Transverse colon (tissue), 4 donors: Measurements from ENCODE around the gene NR2F6. TPM values are rescaled to one million over a fixed set of nuclear protein-coding genes. Genes with fewer than 3 reads are reported as not detected.
A peak's percentile ranks its signal among the peaks of the same experiment; 100 is the strongest.

Source experiments
- DNase-seq: peaks from one replicate; pipeline ENCODE4 v3.0.0-alpha.2; 2019
- H3K27ac ChIP-seq, 4 donors: fragments of 200-600 bp; sonication (generic); 2 replicates each; pipeline ENCODE4 v1.5.1; 2016 to 2018; ENCODE audit warnings: inconsistent platforms in 4 of 4
- H3K27me3 ChIP-seq: fragments of 200-600 bp; sonication (generic); 2 replicates; pipeline ENCODE4 v1.5.1; 2017; ENCODE audit warnings: inconsistent platforms
- H3K36me3 ChIP-seq, 4 donors: fragments of 200-600 bp; sonication (generic); 2 replicates each; pipeline ENCODE4 v1.5.1; 2017 to 2019; ENCODE audit warnings: inconsistent platforms in 4 of 4
- H3K4me1 ChIP-seq, 4 donors: fragments of 200-600 bp; sonication (generic); 2 replicates each; pipeline ENCODE4 v1.5.1; 2017 to 2020; ENCODE audit warnings: inconsistent platforms in 4 of 4
- H3K4me3 ChIP-seq, 4 donors: fragments of 200-600 bp; sonication (generic); 1 replicate in 1 of 4; 2 replicates in 3 of 4; pipeline versions ENCODE4 v1.5.1 to v1.6.1; 2017 to 2019; ENCODE audit warnings: inconsistent platforms in 4 of 4
- H3K9me3 ChIP-seq, 2 donors: fragments of 200-600 bp; sonication (generic); 2 replicates each; pipeline ENCODE4 v1.5.1; 2017 to 2019; ENCODE audit warnings: inconsistent platforms in 2 of 2
- EP300 ChIP-seq: sonication (generic); formaldehyde crosslinking; IDR thresholded peaks from one replicate; pipeline ENCODE4 v1.6.1; 2017; ENCODE audit warnings: antibody characterized with exemption, low read depth
- POLR2A ChIP-seq: fragments of 450-650 bp; IDR thresholded peaks from one replicate; pipeline ENCODE4 v1.6.1; 2016; ENCODE audit warnings: antibody characterized with exemption, mild to moderate bottlenecking, moderate library complexity
- POLR2AphosphoS5 ChIP-seq, 3 donors: sonication (generic); formaldehyde crosslinking; IDR thresholded peaks; one replicate each; pipeline ENCODE4 v1.6.1; 2016; ENCODE audit warnings: antibody characterized with exemption in 3 of 3
- WGBS, 2 donors: methylation state at CpG; one replicate each; pipeline ENCODE4 v1.1.5; 2018; ENCODE audit warnings: low coverage in 1 of 2; 5-methylcytosine and 5-hydroxymethylcytosine counted together
- in situ Hi-C, 4 donors: fragments of 200-750 bp; cut with MboI; loops; one replicate each; pipeline versions ENCODE4 v1.15.0 to v1.15.1; 2017; ENCODE audit warnings: low sequenced_read_pairs in 3 of 4, low pct_ligation_motif_present in 1 of 4, low pct_unique_long_range_greater_than_20kb in 1 of 4
- intact Hi-C: fragments of 100-400 bp; cut with DNase I; formaldehyde crosslinking; loops from one replicate; pipeline ENCODE4 v1.15.1; 2023; ENCODE audit warnings: low total_unique reads
- total RNA-seq, 4 donors: library from RNA; depleted of rRNA; stranded (reverse); fragments of >200 nt; gene quantifications; one replicate each; pipeline ENCODE4 v1.1.0, GENCODE V29; 2016
- TF ChIP-seq, protein P1 (sequence below), 5 experiments: fragments of 200-600 bp in 3 of 5; fragments of 450-650 bp in 2 of 5; sonication (generic) in 3 of 5; IDR thresholded peaks; 1 replicate in 2 of 5; 2 replicates in 3 of 5; pipeline ENCODE4 v1.5.1; 2016 to 2017; ENCODE audit warnings: antibody characterized with exemption in 5 of 5, inconsistent platforms in 3 of 5, mild to moderate bottlenecking in 2 of 5, moderate library complexity in 1 of 5

Gene NR2F6
- total RNA-seq, 4 donors from 2014 or later = 156 to 362 (median 206) TPM

DNA sequence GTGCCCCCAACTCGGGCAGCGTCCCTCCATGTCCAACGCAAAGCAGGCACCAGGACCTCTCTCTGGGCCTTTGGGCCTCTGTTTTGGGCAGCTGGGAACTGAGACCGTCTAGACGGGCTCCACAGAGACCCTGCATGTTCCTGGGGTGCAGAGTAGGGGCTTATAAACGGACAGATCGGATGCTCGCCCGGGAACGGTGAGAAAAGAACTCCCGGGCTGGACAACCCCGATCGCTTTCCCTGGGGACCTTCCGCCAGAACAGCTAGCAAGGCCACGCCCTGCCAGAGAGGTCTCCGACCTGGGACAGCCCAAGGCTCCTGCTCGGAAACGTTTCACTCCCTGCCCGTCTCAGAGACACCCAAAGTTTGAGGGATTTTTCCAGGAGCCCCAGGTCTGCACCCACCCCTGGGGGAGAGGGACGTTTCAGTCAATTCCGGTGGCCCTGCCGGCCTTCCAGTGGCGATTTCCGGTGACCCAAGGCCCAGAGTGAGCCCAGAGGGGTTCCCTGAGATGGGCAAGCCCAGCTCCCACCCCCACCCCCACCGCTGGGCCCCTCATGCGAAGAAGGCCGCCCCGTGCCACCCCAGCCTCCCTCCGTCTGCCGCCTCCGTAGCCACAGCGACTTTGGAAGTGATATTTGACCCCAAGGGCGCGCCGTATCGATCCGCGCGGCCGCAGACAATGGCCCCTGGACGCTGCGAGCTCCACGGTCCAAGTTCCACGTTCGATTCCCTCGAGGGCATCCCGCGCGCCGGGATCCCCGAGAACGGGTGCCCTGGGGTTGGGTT is 1.7 kb downstream of the NR2F6 start:
- TF ChIP-seq, protein P1, sequence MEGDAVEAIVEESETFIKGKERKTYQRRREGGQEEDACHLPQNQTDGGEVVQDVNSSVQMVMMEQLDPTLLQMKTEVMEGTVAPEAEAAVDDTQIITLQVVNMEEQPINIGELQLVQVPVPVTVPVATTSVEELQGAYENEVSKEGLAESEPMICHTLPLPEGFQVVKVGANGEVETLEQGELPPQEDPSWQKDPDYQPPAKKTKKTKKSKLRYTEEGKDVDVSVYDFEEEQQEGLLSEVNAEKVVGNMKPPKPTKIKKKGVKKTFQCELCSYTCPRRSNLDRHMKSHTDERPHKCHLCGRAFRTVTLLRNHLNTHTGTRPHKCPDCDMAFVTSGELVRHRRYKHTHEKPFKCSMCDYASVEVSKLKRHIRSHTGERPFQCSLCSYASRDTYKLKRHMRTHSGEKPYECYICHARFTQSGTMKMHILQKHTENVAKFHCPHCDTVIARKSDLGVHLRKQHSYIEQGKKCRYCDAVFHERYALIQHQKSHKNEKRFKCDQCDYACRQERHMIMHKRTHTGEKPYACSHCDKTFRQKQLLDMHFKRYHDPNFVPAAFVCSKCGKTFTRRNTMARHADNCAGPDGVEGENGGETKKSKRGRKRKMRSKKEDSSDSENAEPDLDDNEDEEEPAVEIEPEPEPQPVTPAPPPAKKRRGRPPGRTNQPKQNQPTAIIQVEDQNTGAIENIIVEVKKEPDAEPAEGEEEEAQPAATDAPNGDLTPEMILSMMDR (IDR thresholded peaks at IDR 0.05) = no peak
- no peak for TF ChIP-seq POLR2AphosphoS5 (IDR thresholded peaks at IDR 0.05)
- TF ChIP-seq POLR2A = peak; percentile 31
- in situ Hi-C loops = no loop called here
- 20% methylated on average over 50 of the region's 52 CpGs; no CpG with 5 or more reads in 1 of the 2 donors for WGBS, 2 donors
- DNase-seq = peak; percentile 70
- Histone ChIP-seq H3K9me3 (no peaks in the 10 kb centered on the region), H3K36me3 (no peaks in the 10 kb centered on the region), H3K4me1 (peaks cover 31 to 75% (median 70%) of the 10 kb centered on the region in 4 donors), H3K27me3 (no peaks in the 10 kb centered on the region), H3K27ac (peak overlapping the region; percentile 89 to 95 (median 94)), H3K4me3 (peak overlapping the region; percentile 63 to 97 (median 87))
- intact Hi-C loops = no loop called here

- WGBS, 2 donors = 28 to 53% methylated on average over 3 to 8 of the region's 8 CpGs
- Histone ChIP-seq H3K4me3 (peak overlapping the region; percentile 63 to 97 (median 87)), H3K4me1 (peaks cover 28 to 75% (median 63%) of the 10 kb centered on the region in 4 donors), H3K27ac (peak overlapping the region; percentile 89 to 95 (median 94)), H3K36me3 (no peaks in the 10 kb centered on the region), H3K9me3 (no peaks in the 10 kb centered on the region), H3K27me3 (no peaks in the 10 kb centered on the region)
- intact Hi-C loops = no loop called here
- in situ Hi-C loops = no loop called here
- TF ChIP-seq POLR2AphosphoS5 (IDR thresholded peaks at IDR 0.05) (peak in 1 of 3 donors; percentile 9), EP300 (no peak)
- peak; percentile 60 for DNase-seq
Measured at GRCh38 chr19:17243211-17243829, 2.4 kb downstream of the NR2F6 start.

DNA sequence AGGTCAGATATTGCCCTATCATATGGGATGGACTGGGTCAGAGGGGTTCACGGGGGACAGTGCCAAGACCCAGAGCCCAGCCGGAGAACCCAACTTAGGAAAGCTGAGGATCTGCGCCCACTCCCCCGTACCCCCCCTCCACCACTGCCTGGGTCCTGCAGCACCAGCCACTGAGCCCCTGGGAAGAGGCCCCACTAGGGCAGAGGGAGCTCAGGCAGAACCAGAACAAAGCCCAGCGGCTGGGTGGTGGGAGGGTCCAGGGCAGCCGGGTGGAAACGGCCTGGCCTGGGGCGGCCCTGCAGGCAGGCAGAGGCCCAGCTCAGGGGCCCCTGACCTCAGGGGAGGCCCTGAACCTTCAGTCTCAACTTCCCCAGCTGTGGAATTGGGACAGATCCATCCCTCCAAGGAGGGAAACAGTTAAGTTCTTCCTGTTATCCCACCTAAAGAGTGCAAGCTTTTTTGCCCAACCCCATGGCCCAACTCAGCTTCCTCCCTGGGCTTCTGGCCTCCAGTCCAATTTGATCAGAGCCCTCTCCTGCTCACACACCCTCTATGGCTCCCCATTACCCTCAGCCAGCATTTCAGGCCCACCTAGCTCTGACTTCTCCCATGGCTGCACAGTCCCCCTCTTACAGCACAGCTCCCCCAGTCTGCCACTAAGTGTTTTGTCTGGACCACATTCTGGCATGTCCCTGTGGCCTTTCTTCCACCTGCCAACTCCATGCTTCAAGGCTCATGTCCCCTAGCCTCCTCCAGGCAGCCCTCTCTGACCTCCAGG is 3.1 kb downstream of the NR2F6 start:
- in situ Hi-C loops (no loop called here), intact Hi-C loops (no loop called here)
- TF ChIP-seq, protein P1 (IDR thresholded peaks at IDR 0.05) = no peak
- TF ChIP-seq POLR2AphosphoS5 (IDR thresholded peaks at IDR 0.05) (no peak), POLR2A (no peak), EP300 (no peak)
- H3K27ac ChIP-seq = peak overlapping the region; percentile 89 to 95 (median 94)
- no peak for DNase-seq
- no peaks in the 10 kb centered on the region for H3K27me3 ChIP-seq
- peaks cover 22 to 75% (median 56%) of the 10 kb centered on the region in 4 donors for H3K4me1 ChIP-seq
- no peaks in the 10 kb centered on the region for H3K9me3 ChIP-seq
- H3K36me3 ChIP-seq = no peaks in the 10 kb centered on the region
- WGBS, 2 donors = 54% methylated on average over 4 of the region's 8 CpGs; no CpG with 5 or more reads in 1 of the 2 donors
- H3K4me3 ChIP-seq = peak overlapping the region in 3 of 4 donors; percentile 63 to 95 (median 79)

- intact Hi-C loops = no loop called here
- H3K4me1 ChIP-seq = peaks cover 20 to 78% (median 55%) of the 10 kb centered on the region in 4 donors
- TF ChIP-seq POLR2AphosphoS5 (IDR thresholded peaks at IDR 0.05) (no peak), EP300 (no peak), POLR2A (no peak)
- TF ChIP-seq, protein P1 (IDR thresholded peaks at IDR 0.05) = no peak
- H3K4me3 ChIP-seq = peak overlapping the region in 2 of 4 donors; percentile 4 to 19
- H3K27me3 ChIP-seq = no peaks in the 10 kb centered on the region
- H3K9me3 ChIP-seq = no peaks in the 10 kb centered on the region
- H3K27ac ChIP-seq = peak overlapping the region; percentile 89 to 95 (median 94)
- in situ Hi-C loops = no loop called here
- WGBS, 2 donors = 91 to 100% methylated on average over 1 to 6 of the region's 6 CpGs
- H3K36me3 ChIP-seq = no peaks in the 10 kb centered on the region
- no peak for DNase-seq
Measured at GRCh38 chr19:17240826-17241399, 4.8 kb downstream of the NR2F6 start.
